Measurements from ENCODE around the gene ADK.
"Not testable (repeated sequence)": the region's sequence is repeated elsewhere in the genome, so short reads cannot be mapped to it uniquely, and the experiment has no call there.

ADK gene

DNA sequence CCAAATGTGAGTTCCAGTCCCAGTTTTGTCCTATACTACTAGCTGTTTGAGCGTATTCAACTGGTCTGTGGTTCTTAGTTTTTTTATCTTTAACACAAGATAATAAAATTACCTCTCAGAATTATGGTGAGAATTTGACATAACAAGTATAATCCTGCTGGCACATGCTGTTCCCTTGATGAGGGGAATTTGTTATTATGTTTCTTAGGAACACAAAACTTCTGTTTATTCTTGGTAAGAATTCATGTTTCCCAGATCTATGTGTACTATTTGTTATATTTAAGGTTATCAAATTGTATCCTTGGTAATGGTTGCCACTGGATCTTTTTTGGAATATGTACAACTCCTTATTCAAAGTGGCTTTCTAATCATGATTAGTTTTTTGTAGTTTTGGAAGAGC lies 335.6 kb downstream of the ADK start:
- DNase-seq (ENCODE audit: low read depth in 2 of 2), result no peak

DNA sequence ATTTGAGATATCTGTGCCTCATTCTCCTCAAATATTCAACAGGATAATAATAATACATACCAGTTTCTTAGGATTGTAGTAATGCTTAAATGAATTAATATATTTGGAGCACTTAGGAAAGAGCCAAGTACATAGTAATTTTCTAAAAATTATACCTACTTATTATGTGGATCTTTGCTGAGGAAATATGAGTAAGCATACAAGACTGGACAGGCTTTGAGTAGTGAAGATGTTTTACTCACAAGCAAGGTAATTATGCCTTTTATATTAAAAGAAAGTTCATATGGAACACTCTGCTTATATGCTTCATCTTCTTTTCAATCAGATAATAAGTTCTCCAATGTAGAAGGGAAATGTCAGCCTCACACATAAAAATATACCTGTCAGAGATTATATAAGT lies 337.9 kb downstream of the ADK start:
- DNase-seq (ENCODE audit: low read depth in 2 of 2), result no peak

DNA sequence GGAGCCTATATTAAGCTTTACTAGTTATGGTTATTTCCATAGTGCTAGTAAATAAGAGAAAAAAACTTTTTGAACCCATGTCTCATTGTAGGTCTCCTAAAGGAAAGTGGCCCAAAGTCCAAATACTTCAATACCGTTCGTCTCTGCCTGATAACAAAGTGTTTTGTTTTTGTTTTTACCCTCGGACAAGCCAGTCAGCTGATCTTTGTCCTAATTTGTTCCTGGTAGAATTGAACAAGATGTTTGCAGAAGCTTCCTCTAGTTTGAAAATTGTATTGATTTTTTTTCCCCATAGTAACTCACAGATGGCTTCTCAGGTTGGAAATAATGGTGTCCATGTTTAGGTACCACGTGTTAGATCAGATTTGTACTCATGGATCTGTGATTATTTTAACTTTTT lies 339.5 kb downstream of the ADK start:
- DNase-seq (ENCODE audit: low read depth in 2 of 2), result no peak

DNA sequence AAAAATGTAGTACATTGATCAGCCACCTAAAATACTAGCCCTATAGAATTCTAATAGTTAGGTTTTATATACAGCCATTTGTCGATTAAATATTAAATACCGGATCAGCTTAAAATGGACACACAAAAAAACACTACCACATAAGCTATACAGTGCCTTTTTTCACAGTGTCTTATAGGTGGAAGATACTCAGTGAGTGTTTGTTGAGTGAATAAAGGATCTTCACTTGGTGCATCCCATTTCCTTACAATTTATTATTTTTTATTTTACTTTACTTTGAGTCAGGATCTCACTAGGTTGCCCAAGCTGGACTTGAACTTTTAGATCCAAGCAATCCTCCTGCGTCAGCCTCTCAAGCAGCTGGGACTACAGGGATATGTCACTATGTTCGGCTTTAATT lies 340.0 kb downstream of the ADK start:
- no peak for DNase-seq (ENCODE audit: low read depth in 2 of 2)

DNA sequence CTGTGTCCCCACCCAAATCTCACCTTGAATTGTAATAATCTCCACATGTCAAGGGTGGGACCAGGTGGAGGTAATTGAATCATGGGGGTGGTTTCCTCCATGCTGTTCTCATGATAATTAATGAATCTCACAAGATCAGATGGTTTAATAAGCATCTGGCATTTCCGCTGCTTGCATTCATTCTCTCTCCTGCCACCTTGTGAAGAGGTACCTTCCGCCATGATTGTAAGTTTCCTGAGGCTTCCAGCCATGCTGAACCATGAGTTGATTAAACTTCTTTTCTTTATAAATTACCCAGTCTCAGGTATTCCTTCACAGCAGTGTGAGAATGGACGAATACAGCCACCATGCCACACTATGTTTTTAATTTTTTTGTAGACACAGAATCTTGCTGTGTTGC lies 345.3 kb downstream of the ADK start:
- DNase-seq (ENCODE audit: low read depth in 2 of 2), result not testable (repeated sequence)

DNA sequence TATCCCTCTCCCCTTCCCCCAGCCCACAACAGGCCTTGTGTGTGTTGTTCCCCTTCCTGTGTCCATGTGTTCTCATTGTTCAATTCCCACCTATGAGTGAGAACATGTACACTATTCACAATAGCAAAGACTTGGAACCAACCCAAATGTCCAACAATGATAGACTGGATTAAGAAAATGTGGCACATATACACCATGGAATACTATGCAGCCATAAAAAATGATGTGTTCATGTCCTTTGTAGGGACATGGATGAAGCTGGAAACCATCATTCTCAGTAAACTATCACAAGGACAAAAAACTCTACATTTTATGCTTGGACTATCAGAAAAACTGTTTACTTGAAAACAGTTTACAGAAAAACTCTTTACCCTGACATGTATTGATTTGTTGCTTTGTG lies 347.6 kb downstream of the ADK start:
- DNase-seq (ENCODE audit: low read depth in 2 of 2), result not testable (repeated sequence)

DNA sequence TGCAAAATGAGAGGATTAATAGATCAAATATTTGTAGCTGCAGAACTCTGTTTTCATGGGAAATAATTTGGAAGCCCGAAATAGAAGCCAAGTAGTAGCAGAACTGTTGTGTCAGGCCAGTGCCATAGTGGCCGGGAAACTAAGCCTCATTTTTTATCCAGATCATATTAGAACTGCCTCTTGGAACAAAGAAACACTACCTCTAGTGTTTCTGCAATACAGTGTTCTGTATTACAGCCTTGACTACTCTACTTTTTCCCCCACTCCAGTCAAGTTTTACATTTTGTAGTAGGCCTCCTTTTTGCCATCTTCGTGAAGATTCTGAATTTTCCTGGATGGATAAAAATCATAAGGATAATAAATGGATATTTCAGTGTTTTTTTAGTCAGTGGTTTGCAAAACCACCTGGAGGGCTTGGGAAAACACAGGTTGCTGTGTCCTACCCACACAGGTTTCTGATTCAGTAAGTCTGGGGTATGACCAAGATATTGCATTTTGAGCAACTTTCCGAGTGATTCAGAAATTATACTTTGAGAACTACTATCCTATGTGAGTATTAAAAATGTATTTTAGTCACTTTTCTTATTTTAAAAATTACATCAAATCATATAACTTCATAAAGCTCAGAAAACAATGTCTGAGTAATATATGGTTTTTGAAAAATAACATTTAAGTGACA lies 349.1 kb downstream of the ADK start:
- DNase-seq (ENCODE audit: low read depth in 2 of 2), result no peak

DNA sequence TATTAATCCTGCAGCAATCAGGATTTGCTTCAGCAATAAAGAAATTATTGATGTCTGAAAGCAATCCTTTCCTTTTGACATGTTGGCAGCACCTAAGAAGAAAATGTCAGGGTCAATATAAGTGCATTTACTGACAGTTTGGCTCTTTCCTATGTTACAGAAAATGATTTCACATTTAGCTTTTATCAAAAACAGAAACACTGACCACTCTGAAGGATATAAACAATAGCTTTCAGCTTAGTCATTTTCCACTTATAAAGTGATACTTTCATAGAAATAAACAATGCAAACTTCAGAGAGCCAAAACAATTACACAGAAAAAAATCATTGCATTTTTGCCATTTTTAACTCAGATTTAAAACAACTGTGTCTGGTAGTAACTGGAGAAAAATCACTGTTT lies 349.8 kb downstream of the ADK start:
- DNase-seq (ENCODE audit: low read depth in 2 of 2), result no peak

DNA sequence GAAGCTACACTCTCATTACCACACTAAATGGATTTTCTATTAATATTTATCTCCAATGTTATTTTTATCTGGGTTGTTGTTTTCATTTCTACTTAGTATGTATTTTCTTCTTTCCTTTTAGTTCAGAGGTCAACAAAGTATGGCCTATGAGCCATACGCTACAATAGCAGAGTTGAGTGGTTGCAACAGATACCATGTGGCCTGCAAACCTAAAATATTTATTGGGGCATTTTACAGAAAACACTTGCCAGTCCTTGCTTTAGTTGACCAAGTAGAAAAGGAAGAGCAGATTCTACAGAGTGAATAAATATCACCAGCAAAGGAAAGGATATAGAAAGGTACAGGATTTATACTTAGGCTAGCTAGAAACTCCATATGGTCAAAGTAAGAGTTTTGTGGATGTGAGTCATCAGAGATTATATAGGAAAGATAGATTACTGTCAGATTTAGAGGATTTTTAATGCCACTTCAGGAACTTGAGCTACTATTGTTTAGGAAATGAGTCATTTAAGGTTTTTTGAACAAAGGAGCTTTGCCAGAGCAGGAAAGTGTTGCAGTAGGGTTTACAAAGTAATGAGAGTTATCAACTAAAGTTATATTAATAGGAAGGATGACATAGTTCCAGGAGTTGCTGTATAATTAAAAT lies 352.1 kb downstream of the ADK start:
- no peak for DNase-seq (ENCODE audit: low read depth in 2 of 2)

DNA sequence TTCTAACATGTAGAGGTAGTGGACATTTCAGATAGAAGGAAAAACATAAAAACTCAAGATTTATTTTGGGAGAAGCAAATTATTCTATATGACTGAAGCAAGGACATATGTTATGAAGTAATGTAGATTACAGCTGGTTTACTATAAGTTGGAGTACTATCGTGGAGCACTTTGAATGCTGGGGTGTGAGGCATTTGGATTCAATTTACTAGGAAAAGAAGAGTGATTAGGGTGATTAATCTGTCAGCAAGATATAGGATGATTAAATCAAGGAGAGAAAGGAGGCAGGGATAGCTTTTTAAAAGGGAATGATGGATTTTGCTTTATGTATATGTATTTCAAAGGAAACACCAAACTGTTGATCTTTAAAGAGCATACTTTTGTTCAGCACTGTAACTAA lies 356.9 kb downstream of the ADK start:
- DNase-seq (ENCODE audit: low read depth in 2 of 2), result no peak

DNA sequence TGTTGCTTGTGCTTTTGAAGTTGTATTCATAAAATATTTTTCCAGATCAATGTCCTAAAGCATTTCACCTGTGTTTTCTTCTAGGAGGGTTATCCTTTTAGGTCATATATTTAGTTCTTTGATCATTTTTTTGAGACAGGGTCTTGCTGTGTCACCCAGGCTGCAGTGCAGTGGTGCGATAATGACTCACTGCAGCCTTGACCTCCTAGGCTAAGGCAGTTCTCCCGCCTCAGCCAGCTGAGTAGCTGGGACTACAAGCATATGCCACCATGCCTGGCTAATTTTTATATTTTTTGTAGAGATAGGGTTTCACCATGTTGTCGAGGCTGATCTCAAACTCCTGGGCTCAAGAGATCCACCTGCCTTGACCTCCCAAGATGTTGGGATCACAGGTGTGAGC lies 359.6 kb downstream of the ADK start:
- DNase-seq (ENCODE audit: low read depth in 2 of 2), result no peak

DNA sequence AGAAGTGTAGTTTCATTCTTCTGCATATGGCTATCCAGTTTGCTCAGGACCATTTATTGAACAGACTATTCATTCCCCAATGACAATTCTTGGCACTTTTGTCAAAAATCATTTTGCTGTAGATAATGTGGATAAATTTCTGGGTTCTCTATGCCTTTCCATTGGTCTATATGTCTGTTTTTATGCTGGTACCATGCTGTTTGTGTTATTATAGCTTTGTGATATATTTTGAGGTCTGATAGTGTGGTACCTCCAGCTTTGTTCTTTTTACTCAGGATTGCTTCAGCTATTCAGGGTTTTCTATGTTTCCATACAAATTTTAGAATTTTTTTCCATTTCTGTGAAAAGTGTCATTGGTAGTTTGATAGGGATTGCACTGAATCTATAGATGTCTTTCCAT lies 360.0 kb downstream of the ADK start:
- no peak for DNase-seq (ENCODE audit: low read depth in 2 of 2)

DNA sequence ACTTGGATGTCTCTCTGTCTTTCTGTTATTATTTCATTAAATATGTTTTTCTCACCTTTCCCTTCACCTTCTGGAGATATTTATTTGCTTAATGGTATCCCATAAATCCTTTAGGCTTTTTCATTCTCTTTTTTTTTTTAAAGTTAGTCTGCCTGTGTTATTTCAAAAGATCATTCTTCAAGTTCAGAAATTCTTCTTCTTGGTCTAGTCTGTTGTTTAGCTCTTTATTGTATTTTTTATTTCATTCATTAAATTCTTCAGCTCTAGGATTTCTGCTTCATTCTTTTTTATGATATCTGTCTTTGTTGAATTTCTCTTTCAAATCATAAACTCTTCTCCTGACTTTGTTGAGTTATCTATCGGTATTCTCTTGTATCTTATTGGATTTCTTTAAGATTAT lies 363.3 kb downstream of the ADK start:
- DNase-seq (ENCODE audit: low read depth in 2 of 2), result no peak

DNA sequence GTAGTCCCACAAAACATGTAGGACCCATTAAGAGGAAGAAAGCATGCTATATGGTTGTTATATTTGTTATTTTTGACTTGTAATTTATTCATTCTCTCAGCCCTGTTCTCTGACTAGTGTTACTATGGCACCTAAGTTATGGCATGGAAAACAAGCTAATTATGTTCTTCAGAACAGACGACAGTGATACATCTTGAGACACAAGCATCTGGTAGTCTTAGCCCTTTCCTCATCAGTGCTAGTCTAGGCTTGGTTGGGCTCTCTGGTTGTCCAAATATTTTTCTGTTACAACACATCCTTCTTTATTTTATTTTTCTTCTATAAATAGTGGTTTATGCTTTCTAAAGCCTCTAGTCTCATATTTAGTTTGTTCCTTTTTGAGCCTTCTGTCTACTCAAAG lies 367.0 kb downstream of the ADK start:
- DNase-seq (ENCODE audit: low read depth in 2 of 2), result no peak

DNA sequence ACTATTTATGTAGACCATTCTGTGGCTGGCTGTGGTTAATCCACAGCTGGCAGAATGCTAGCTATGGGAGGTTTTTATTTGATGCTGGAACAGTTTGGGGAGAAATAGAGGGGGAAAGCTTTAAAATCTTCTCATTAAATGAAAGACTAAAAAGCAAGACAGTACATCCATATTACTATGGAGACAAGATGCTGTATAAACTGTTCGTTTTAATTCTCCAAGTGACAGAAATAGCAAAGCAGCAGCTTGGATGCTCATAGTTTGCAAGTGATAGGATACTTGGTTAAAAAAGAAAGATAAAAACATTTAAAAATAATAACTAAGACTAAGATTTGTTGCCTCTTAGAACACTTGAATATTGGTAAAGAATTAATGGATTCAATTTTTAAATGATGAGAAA lies 370.5 kb downstream of the ADK start:
- no peak for DNase-seq (ENCODE audit: low read depth in 2 of 2)

DNA sequence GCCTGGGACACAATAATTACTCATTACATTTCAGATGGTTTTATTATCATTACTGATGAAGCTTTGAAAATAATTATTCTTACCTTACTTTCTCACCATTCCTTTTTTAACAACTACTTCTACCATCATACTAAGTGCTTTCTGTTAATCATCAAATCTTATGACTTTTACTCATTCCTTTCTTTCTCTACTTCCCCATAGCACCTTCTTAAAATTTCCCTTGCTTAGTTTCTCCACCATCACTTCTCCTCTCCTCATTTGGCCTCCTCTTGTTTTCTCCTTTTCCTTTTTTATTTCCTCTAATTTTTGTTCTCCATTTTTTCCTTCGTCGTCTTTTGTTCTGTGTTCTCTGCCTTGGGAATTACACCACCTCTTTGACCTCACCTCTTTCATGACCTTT lies 372.2 kb downstream of the ADK start:
- no peak for DNase-seq (ENCODE audit: low read depth in 2 of 2)

DNA sequence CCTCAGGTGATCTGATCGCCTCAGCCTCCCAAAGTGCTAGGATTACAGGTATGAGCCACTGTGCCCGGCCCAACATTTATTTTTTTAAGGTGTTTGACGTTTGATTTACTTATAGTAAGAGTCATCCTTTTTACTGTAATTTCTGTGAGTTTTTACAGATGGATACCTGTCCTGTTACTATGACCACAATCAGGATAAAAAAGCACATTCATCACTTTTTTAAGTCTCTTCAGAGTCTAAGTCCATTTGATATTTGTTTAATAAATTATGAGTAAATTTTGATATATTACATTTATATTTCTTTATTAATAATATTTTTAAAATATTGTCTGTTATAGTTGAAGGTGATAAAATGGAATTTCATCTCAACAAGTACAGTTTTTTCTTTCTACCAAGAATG lies 374.9 kb downstream of the ADK start:
- no peak for DNase-seq (ENCODE audit: low read depth in 2 of 2)

DNA sequence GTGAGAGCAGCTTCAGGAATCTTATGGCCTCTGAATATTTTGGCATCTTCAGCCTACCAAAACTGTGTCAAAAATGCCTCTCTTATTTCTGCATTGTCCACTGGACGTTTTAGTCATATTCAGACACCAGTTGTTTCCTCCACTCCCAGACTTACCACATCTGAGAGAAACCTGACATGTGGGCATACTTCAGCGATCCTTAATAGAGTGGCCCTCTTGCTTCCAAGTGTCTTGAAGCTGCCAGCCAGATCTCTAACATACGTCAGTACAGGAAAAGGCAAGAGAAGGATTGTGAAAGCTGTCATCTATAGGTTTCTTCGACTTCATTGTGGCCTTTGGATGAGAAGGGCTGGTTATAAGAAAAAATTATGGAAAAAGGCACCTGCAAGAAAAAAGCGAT lies 376.6 kb downstream of the ADK start:
- DNase-seq (ENCODE audit: low read depth in 2 of 2), result not testable (repeated sequence)

DNA sequence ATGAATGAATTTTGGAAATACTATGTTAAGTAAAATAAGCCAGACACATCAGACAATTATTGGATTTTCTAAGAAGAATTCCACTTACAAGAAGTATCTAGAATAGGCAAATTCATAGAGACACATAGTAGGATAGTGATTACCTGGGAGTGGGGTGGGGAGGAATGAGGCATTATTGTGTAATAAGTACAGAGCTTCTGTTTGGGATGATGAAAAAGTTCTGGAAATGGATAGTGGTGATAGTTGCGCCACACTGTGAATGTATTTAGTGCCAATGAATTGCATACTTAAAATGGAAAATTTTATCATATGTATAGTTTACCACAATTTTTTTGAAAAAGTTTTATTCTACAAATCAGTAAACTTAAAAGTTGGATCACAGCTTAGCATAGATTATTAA lies 378.2 kb downstream of the ADK start:
- no peak for DNase-seq (ENCODE audit: low read depth in 2 of 2)

DNA sequence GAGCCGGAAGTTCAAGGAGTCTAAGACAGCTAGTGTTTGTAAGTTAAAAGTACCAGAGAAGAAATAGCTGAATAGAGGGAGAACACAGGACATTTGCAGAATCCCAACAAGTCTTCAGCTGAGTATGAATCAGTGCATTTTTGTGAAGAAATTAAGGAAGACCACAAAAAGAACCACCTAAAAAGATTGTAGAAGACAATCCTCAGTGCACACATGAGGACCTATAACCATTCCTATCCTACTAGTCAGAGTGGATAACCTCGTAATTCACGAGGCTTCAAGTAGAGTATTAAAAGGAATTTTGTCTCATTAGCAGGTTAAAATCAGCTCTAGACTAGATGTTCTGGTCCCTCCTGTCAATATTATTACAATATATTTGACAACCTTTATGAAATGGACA lies 380.0 kb downstream of the ADK start:
- DNase-seq (ENCODE audit: low read depth in 2 of 2), result no peak

DNA sequence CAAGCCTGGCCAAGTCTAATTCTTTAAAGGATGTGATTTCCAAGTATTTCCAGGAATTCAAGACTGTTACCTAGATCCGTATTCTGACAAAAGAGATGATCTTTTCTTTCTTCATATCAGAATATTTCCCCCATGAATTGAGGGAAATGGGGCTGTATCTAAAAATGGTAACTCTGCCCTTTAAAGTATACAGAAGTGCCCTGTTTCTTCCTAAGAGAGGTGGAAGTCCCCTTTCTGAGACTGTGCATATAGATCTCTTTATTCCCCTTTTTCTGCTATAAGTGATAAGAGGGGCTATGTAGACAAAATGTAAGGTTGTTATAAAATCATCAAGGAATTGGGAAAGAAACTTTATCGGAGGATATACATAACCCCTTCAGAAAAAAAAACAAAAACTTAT lies 388.3 kb downstream of the ADK start:
- DNase-seq (ENCODE audit: low read depth in 2 of 2), result no peak

DNA sequence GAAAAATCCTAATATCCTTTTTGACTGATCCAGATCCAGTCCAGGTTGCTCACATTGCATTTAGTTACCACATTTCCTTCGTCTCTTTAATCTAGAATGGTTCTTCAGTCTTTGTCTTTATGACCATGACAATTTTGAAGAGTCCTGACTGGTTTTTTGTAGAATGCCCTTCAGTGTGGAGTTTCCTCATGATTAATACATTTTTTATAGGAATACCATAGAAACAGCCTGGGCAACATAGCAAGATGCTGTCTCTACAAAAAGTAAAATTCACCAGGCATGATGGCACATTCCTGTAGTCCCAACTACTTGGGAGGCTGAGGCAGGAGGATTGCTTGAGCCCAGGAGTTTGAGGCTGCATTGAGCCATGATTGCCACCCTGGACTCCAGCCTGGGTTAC lies 390.4 kb downstream of the ADK start:
- no peak for DNase-seq (ENCODE audit: low read depth in 2 of 2)

DNA sequence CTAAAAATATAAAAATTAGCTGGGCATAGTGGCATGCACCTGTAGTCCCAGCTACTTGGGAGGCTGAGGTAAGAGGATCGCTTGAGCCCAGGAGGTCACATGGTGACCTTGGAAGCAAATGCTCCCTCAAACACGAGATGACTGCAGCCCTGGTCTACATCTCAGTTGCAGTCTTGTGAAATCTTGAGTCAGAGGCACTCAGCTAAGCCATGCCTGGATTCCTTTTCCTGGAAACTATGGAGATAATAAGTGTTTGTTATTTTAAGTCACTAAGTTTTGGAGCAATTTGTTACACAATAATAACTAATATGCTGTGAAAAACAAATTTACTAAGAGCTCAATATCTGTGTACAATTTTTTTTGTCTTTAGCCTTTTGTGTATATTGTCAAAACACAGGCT lies 391.1 kb downstream of the ADK start:
- no peak for DNase-seq (ENCODE audit: low read depth in 2 of 2)

DNA sequence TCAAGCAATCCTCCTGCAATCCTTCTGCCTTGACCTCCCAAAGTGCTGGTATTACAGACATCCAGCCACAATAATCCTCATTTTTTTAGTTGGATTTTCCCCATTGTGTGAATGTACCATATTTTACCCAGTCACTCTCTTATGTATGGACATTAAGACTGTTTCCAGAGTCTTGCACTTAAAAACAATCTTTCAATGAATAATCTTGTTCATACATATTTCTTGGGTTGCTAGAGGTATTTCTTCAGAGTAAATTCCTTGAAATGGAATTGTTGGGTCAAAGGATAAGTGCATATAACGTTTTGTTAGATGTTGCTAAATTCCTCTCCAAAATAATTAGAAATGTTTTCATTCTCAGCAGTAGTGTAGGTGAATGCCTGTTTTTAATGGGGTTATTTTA lies 392.3 kb downstream of the ADK start:
- no peak for DNase-seq (ENCODE audit: low read depth in 2 of 2)
